Measurements from ENCODE around the gene C12orf43.

C12orf43 gene

GRCh38 chr12:120999191-121000120 is 16.8 kb downstream of the C12orf43 start:
- DNase-seq (ENCODE audit: low read depth): no peak

DNA sequence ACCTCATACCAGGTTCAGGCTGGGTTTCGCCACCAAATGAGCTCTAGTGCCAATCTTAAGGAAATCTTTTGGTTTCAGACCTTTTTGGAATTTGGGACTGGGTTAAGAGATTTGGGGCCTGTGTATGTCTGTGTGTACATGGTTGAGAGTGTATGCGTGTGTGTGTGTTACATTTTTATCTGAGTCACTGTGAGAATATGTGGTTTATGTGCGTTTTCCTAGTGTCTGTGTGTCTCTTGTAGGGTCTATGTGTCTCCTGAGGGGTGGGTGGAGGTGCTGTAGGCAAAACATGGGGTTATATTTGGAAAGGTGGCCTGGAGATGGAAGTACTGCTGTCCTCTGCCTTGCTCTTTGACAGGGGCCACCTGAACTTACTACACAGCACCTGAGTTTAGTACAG is 17.9 kb downstream of the C12orf43 start:
- no peak for DNase-seq (ENCODE audit: low read depth)

DNA sequence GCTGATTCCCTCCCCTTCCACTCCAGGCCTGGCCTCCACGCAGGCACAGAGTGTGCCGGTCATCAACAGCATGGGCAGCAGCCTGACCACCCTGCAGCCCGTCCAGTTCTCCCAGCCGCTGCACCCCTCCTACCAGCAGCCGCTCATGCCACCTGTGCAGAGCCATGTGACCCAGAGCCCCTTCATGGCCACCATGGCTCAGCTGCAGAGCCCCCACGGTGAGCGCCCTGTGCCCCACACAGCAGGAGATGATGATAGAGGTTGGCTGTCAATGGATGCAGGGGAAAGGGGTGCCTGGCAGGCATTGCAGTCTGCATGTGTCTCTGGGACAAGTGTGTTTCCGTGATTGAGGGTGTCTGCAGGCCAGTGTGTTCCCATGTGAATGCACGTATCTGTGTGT is 18.8 kb downstream of the C12orf43 start:
- no peak for DNase-seq (ENCODE audit: low read depth)

- DNase-seq (ENCODE audit: low read depth): no peak
Observed at GRCh38 chr12:120996133-120996746, 20.0 kb downstream of the C12orf43 start.

DNA sequence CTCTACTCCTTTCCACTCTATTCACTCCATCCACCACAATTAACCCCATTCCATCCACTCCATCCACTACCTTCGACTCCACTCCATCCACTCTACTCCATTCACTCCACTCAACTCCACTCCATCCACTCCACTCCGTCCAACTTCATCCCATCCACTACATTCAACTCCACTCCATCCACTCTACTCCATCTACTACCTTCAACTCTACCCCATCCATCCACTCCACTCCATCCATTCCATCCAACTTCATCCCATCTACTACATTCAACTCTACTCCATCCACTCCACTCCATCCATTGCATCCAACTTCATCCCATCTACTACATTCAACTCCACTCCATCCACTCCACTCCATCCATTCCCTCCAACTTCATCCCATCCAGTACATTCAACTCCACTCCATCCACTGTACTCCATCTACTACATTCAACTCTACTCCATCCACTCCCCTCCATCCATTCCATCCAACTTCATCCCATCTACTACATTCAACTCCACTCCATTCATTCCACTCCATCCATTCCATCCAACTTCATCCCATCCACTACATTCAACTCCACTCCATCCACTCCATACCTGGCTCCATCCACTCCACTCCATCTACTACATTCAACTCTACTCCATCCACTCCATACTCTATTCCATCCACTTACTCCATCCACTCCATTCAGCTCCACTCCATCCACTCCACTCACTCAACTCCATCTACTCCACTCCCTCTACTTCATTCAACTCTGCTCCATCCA is 21.5 kb downstream of the C12orf43 start:
- no peak for DNase-seq (ENCODE audit: low read depth)

- DNase-seq (ENCODE audit: low read depth): no peak
Observed at GRCh38 chr12:120994059-120994458, 22.2 kb downstream of the C12orf43 start.

GRCh38 chr12:120993496-120993895 is 22.8 kb downstream of the C12orf43 start:
- no peak for DNase-seq (ENCODE audit: low read depth)

GRCh38 chr12:120992989-120993388 is 23.3 kb downstream of the C12orf43 start:
- DNase-seq (ENCODE audit: low read depth): no peak

DNA sequence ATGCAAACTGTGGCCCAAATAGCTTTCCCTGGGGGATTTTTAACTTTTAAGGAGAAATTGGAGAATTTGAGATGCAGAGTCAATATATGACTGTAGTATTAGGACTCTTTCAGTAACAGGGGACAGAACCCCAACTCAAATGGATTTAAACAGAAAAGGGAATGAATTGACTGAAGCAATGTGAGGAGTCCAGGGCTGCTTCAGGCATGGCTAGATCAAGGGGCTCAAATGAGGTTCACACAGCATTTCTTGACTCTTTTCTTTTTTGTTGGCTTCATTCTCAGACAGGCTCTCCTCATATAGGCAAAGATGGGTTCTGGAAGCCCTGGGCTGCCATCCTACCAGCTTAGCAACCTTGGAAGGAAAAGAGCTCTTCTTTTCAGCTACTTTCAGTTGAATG is 24.3 kb downstream of the C12orf43 start:
- DNase-seq (ENCODE audit: low read depth): no peak

- no peak for DNase-seq (ENCODE audit: low read depth)
Observed at GRCh38 chr12:120990487-120991055, 25.7 kb downstream of the C12orf43 start.

DNA sequence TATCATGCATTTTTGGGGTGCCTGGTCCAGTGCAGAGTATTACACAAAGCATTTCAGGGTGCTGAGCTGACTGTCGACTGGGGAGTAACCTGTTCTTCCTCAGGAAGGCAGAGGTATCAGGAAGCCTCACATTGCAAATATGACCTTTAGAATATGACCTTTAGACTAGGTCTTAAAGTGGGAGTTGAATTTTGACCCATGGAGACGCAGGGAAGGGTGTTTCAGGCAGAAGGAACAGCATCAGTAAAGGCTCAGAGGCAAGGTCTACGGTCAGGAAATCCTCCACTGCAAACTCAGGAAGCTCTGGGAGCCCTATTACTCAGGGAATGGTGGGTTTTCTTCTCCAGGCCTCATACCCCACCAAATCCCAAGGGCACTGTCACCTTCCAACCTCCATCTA is 26.6 kb downstream of the C12orf43 start:
- DNase-seq (ENCODE audit: low read depth): no peak

DNA sequence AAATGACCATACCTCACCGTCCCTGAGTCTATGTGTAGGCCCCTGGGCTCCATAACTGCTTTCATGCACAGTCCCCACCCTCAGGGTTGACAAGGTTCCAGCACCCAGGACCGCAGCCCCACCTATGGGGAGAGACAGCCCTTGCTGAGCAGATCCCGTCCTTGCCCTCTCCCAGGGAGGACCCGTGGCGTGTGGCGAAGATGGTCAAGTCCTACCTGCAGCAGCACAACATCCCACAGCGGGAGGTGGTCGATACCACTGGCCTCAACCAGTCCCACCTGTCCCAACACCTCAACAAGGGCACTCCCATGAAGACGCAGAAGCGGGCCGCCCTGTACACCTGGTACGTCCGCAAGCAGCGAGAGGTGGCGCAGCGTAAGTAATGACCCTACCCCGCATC is 27.6 kb downstream of the C12orf43 start:
- no peak for DNase-seq (ENCODE audit: low read depth)

DNA sequence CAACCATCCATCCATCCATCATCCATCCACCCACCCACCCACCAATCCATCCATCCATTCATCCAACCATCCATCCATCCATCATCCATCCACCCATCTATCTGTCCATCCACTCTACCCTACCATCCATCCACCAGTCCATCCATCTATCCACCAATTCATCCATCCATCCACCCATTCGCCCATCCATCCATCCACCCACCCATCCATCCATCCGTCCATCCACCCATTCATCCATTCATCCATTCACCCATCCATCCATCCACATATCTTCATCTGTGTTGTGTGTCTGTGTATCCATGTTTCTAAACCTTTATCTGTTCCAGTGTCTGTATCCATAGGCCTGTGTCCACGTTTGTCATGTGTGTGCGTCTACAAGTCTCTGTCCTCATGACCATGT is 28.1 kb downstream of the C12orf43 start:
- DNase-seq (ENCODE audit: low read depth): no peak

- DNase-seq (ENCODE audit: low read depth): no peak
Observed at GRCh38 chr12:120984351-120984898, 31.9 kb downstream of the C12orf43 start.

DNA sequence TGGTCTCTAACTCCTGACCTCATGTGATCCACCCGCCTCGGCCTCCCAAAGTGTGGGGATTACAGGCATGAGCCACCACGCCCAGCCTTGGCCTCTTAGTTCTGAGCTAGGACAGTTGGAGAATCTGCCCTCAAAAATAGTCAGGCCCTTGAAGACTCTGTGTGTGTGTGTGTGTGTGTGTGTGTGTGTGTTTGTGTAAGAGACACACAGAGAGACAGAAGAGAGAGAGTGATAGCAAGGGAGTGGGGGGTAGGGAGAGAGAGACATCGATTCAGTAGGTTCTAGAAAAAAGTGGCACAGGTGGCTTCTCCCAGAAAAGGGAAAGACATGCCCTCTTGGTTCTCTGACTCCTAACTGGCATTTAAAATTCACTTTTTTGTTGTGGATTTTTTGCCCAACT is 32.5 kb downstream of the C12orf43 start:
- DNase-seq (ENCODE audit: low read depth): no peak

GRCh38 chr12:120982659-120983058 is 33.6 kb downstream of the C12orf43 start:
- DNase-seq (ENCODE audit: low read depth): no peak

DNA sequence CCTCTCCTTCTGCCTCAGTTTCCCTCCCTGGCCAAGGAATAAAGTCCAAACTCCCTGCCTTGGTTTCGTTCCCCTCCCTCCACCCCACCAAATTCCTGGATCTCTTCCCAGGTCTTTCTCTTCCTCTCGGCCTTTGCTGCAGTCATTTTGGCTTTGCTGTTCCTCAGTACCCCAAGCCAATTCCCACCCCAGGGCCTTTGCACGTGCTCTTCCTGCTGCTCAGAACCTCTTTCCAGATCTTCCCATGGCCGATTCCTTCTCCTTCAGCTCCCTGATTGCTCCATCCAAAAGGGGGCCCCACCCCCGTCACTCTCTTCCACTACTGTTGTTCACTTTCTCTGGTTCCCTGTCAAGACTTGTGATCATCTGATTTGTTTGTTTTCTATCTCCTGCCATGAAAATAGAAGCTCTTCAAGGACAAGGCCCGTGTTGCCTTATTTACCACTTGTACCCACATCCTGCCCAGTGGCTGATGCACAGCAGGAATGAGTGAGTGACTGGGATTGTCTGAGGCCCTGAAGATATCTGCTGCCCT is 34.8 kb downstream of the C12orf43 start:
- DNase-seq (ENCODE audit: low read depth): no peak

GRCh38 chr12:120980800-120981368 is 35.4 kb downstream of the C12orf43 start:
- no peak for DNase-seq (ENCODE audit: low read depth)

DNA sequence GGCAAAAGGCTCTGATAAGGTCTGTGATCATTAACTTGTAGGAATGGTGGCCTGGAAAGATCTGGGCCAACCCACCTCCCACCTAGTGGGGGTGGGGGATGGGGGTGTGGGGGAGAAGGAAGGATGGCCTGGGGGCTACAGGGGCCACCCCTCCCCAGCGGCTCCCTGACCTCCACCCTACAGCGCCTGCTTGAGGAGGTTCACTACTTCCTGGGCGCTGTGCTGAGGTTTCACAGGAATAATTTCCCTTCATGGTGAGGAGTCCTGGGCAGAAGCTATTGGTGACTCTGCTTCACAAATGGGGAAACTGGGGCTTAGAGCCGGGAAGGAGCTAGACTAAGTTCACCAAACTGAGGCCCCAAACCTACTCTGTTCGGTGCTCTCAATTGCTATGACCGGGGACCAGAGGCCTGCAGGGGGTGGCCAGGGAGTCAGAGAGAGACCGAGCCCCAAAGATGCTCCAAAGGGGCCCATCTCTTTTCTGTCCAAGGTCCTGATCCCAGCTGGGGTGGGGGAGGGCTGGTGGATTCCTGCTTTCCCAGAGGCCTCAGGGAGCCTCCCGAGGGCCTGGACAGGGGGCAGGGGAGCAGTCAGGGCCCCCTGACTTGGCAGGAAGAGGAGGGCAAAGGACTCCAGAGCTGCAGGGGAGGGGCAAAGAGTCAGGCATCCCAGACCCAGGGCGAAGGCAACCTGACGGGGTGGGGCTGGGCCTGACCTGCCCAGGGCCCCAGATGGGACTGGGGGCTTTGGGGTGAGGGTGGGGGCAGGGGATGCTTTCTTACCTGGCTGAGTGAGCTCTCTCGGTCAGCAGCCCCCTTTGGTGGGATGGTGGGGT is 36.2 kb downstream of the C12orf43 start:
- DNase-seq (ENCODE audit: low read depth): no peak

DNA sequence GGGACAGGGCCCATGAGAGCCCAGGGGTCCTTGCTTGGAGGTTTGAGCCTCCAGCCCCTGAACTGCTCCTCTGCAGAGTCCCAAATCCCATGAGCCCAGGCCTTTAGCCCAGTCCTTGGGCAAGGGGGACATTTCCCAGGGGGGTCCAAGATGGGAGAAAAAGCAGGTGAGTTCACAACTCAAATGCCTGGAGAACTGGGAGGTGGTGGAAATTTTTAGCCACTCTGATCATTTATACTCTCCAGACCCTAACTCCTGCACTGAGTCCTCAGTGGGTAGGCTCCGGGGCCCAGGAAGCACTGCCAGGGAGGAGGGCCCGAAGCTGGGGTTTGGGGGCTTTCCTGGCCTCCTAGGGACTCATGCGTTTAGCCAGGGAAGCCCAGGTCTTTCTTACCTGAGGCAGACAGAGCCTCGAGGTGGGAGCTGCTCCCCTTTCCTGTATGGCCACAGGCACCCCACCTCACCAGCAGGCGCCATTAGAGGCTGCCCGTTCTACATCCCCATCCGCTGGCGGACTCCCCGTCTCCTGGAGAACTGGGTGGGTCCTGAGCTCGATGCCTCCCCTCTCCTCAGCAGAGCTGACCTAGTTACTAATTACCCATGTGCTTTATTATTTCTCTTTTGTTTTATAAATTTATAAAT is 36.9 kb downstream of the C12orf43 start:
- DNase-seq (ENCODE audit: low read depth): no peak
